Peyer's patch (tissue), 4 donors: ENCODE measurements around the gene EML1.

Source experiments
- POLR2A ChIP-seq, 2 donors: fragments of 450-650 bp; IDR thresholded peaks; one replicate each; pipeline ENCODE4 v1.5.1; 2017; ENCODE audit warnings: antibody characterized with exemption in 2 of 2, mild to moderate bottlenecking in 2 of 2, moderate library complexity in 2 of 2
- TF ChIP-seq, protein P1 (sequence below), 6 experiments: fragments of 450-650 bp in 4 of 6; fragments of 200-600 bp in 2 of 6; sonication (generic) in 1 of 6; IDR thresholded peaks; one replicate each; pipeline ENCODE4 v1.5.1; 2017 to 2019; ENCODE audit warnings: antibody characterized with exemption in 6 of 6, mild to moderate bottlenecking in 3 of 6, moderate library complexity in 1 of 6

DNA sequence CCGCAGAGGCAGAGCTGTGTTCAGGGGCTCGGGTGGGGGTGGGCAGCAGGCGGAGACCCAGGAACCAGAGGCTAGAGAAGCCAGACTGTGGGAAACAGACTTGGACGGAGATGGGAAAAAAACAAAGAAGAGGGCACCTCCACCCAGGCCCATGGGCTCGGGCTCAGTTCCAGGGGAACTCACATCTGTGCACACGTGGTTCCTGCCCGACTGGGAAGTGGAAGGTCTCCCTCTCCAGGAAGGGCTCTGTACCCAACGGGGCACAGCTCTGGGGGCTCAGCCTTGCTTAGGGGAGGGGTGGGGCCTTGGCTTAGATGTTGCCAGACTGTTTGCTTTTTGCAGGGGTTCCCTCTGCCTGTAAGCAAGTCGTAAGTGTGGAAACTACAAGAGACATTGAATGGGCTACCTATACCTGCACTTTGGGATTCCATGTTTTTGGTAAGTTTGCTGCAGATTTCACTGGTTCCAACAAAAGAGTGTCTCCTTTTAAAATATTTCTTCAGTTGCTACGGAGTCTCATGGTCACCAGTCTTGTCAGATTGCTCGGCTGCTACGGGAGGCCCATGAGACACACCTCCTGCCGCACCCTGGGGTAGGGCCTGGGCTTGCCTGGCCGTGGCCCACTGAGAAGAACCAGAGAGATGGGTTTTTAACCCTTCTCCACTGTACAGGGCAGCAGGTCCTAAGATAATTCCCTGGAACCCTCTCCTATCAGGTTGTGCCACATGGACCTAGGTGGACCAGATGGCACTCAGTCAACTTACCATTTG lies 144.4 kb downstream of the EML1 start:
- TF ChIP-seq, protein P1, sequence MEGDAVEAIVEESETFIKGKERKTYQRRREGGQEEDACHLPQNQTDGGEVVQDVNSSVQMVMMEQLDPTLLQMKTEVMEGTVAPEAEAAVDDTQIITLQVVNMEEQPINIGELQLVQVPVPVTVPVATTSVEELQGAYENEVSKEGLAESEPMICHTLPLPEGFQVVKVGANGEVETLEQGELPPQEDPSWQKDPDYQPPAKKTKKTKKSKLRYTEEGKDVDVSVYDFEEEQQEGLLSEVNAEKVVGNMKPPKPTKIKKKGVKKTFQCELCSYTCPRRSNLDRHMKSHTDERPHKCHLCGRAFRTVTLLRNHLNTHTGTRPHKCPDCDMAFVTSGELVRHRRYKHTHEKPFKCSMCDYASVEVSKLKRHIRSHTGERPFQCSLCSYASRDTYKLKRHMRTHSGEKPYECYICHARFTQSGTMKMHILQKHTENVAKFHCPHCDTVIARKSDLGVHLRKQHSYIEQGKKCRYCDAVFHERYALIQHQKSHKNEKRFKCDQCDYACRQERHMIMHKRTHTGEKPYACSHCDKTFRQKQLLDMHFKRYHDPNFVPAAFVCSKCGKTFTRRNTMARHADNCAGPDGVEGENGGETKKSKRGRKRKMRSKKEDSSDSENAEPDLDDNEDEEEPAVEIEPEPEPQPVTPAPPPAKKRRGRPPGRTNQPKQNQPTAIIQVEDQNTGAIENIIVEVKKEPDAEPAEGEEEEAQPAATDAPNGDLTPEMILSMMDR (IDR thresholded peaks at IDR 0.05), result no peak
- TF ChIP-seq POLR2A (IDR thresholded peaks at IDR 0.05), result no peak
